Measurements from ENCODE around the gene NME5. TPM values are rescaled to one million over a fixed set of nuclear protein-coding genes. Genes with fewer than 3 reads are reported as not detected.

Gene NME5
- total and polyA plus RNA-seq, 9 donors, result 0.44 to 1.2 (median 0.63) TPM

DNA sequence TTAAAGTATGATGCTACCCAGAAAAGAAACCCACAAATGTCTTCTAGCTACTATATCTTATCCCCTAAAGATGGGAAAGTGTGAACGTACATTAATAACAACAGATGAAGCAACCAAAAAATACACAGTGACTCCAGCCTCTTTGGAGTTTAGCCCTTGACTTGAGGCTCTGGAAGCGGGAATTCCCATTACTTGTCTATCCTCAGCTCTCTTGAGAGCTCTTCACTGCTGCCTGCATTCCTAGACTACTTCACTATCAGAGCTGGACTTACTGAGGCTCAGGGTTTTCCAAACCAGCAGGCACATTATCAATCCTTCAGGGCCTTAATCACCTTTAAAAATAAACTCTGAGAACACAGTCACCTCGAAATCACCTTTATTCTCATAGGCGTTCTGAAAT, 1.0 kb upstream of the NME5 start:
- no peaks in the 10 kb centered on the region for H3K9me3 ChIP-seq (replicated peaks; ENCODE audit: control insufficient read depth, low read depth, low read length)
- peaks cover 3% of the 10 kb centered on the region for H3K4me1 ChIP-seq (ENCODE audit: control insufficient read depth, insufficient read depth, low read length)
- H3K27me3 ChIP-seq (ENCODE audit: control insufficient read depth, insufficient read depth, low read length), result no peaks in the 10 kb centered on the region
- no peak for DNase-seq
- 33% methylated on average over 1 of the region's 4 CpGs for WGBS (ENCODE audit: insufficient coverage)
- H3K4me3 ChIP-seq (ENCODE audit: low read length), result no peak overlapping the region
- H3K27ac ChIP-seq (ENCODE audit: low read length), result no peak overlapping the region
- no peaks in the 10 kb centered on the region for H3K36me3 ChIP-seq (ENCODE audit: control insufficient read depth, insufficient read depth, low read length)

DNA sequence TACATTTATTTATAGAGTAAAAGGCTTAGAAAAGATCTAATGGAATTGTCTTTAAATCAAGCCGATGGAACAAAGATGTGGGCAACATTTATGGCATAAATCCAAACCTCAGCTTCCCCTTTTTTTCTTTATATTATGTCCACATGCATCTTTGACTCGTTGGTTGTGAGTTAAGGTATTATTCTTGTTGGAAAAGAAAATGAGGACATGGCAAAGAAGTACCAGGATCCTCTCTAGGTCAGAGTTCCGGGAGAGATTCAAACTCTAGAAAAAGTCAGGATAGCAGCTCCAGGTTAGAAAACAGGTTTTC, 508 bp upstream of the NME5 start:
- WGBS (ENCODE audit: insufficient coverage), result no CpG with 5 or more reads among the region's 3 CpGs
- DNase-seq, result no peak
- H3K4me3 ChIP-seq (ENCODE audit: low read length), result no peak overlapping the region

DNA sequence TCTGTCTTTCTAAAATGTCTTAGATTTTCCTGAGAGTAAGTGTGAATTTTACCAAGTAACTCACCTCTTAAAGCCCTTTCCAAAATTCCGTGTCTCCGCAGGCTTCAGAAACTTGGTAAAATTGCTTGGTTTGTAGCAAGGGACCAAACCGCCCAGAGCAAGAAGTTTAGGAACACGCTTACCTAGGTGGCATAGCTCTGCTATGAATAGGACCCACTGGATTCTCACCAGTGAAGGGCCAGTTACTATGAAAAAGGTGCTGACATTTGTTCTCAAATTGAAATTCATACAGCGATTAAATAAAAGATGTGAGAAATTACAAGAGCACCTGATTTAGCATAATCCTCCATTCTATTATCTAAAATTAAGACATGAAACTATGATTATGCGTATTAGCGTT, 6.7 kb downstream of the NME5 start:
- H3K36me3 ChIP-seq (ENCODE audit: control insufficient read depth, insufficient read depth, low read length), result no peaks in the 10 kb centered on the region
- no peaks in the 10 kb centered on the region for H3K9me3 ChIP-seq (replicated peaks; ENCODE audit: control insufficient read depth, low read depth, low read length)
- H3K4me3 ChIP-seq (ENCODE audit: low read length), result no peak overlapping the region
- H3K4me1 ChIP-seq (ENCODE audit: control insufficient read depth, insufficient read depth, low read length), result peaks cover 2% of the 10 kb centered on the region
- H3K27me3 ChIP-seq (ENCODE audit: control insufficient read depth, insufficient read depth, low read length), result no peaks in the 10 kb centered on the region
- WGBS (ENCODE audit: insufficient coverage), result 92% methylated on average over 4 of the region's 7 CpGs
- no peak overlapping the region for H3K27ac ChIP-seq (ENCODE audit: low read length)
- no peak for DNase-seq

More for the DNA sequence above, 508 bp upstream of the NME5 start:
- Histone ChIP-seq H3K9me3 (replicated peaks; ENCODE audit: control insufficient read depth, low read depth, low read length) (no peaks in the 10 kb centered on the region), H3K27ac (ENCODE audit: low read length) (no peak overlapping the region), H3K36me3 (ENCODE audit: control insufficient read depth, insufficient read depth, low read length) (no peaks in the 10 kb centered on the region), H3K4me1 (ENCODE audit: control insufficient read depth, insufficient read depth, low read length) (peaks cover 3% of the 10 kb centered on the region), H3K27me3 (ENCODE audit: control insufficient read depth, insufficient read depth, low read length) (no peaks in the 10 kb centered on the region)

DNA sequence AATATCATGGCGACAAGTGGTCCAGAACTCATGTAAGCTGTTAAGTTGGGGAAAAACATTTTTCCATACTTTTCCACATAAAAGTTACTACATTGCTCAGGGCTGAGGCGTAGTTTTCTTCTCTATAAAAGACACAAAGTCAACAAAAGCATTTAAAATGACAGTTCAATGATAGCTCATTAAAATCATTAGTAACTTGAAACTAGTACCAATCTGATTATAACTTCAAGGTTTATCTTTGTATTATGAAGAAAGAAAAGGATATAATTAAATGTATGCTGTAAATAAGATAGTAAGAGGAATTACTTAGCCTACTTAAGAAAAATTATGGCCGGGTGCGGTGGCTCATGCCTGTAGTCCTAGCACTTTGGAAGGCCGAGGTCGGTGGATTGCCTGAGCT, 9.9 kb downstream of the NME5 start:
- no peak for DNase-seq
- Histone ChIP-seq H3K4me1 (ENCODE audit: control insufficient read depth, insufficient read depth, low read length) (peaks cover 2% of the 10 kb centered on the region), H3K27me3 (ENCODE audit: control insufficient read depth, insufficient read depth, low read length) (no peaks in the 10 kb centered on the region), H3K36me3 (ENCODE audit: control insufficient read depth, insufficient read depth, low read length) (no peaks in the 10 kb centered on the region), H3K4me3 (ENCODE audit: low read length) (no peak overlapping the region), H3K27ac (ENCODE audit: low read length) (no peak overlapping the region), H3K9me3 (replicated peaks; ENCODE audit: control insufficient read depth, low read depth, low read length) (no peaks in the 10 kb centered on the region)
- 88% methylated on average over 4 of the region's 6 CpGs for WGBS (ENCODE audit: insufficient coverage)

DNA sequence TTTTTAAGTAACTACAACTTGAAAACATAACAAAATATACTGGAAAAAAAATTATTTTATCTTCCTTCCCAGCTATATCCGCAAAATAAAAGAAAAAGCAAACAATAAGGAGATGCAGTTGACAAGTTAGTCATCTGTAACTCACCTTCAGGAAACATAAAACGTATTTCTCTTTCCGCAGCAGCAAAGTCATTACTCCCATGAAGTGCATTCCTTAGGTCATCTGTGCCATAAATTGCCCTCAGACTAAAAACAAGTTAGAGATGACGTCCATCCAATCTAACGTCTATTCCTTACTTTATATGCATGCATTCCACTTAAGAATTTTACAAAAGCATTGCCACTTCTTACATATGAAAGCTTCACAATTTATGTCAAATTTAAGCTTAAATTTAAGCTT, 10.9 kb downstream of the NME5 start:
- WGBS (ENCODE audit: insufficient coverage), result 13% methylated on average over 2 of the region's 5 CpGs

DNA sequence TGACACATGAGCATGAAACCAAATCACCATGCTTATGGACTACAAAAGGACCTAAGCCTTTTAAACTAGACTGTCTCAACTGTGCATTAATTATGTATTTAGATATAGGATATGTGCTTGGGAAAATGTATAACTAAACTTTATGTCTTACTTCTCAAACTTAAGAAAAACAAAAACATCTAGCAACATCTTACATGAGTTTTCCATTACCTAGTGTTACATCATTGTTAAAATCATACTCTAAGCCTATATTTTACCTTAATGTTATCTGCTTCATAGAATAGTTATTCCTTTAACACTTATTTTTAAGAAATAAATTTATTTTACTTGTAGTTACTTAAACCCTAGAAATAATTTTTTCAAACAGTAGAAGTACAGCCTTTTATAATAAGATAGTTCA, 24.0 kb downstream of the NME5 start:
- H3K9me3 ChIP-seq (replicated peaks; ENCODE audit: control insufficient read depth, low read depth, low read length), result no peaks in the 10 kb centered on the region
- no peaks in the 10 kb centered on the region for H3K36me3 ChIP-seq (ENCODE audit: control insufficient read depth, insufficient read depth, low read length)
- H3K4me3 ChIP-seq (ENCODE audit: low read length), result no peak overlapping the region
- no peak overlapping the region for H3K27ac ChIP-seq (ENCODE audit: low read length)
- no peaks in the 10 kb centered on the region for H3K4me1 ChIP-seq (ENCODE audit: control insufficient read depth, insufficient read depth, low read length)
- H3K27me3 ChIP-seq (ENCODE audit: control insufficient read depth, insufficient read depth, low read length), result peaks cover 2% of the 10 kb centered on the region
- no peak for DNase-seq

More for the DNA sequence above, 10.9 kb downstream of the NME5 start:
- peaks cover 2% of the 10 kb centered on the region for H3K4me1 ChIP-seq (ENCODE audit: control insufficient read depth, insufficient read depth, low read length)
- no peak overlapping the region for H3K27ac ChIP-seq (ENCODE audit: low read length)
- H3K4me3 ChIP-seq (ENCODE audit: low read length), result no peak overlapping the region
- DNase-seq, result no peak
- no peaks in the 10 kb centered on the region for H3K36me3 ChIP-seq (ENCODE audit: control insufficient read depth, insufficient read depth, low read length)
- H3K9me3 ChIP-seq (replicated peaks; ENCODE audit: control insufficient read depth, low read depth, low read length), result no peaks in the 10 kb centered on the region
- no peaks in the 10 kb centered on the region for H3K27me3 ChIP-seq (ENCODE audit: control insufficient read depth, insufficient read depth, low read length)

DNA sequence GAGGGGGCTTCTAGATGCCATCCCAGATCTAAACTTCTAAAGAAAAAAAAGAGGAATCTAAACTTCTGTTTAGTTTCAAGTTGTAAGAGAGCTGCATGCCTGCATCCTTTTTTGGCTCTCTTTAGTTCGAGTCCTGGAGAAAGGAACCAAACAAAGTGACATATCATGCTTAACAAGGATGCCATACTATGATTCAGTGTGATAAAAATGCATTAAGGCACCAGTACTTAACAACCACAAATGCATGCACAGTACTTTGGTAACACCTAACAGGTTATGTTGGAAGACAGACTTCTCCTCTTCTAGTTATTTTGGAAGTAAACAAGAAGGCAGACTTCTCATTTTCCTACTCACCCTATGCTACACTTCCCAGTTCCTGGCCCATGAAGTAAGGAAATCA, 27.3 kb downstream of the NME5 start:
- H3K36me3 ChIP-seq (ENCODE audit: control insufficient read depth, insufficient read depth, low read length), result no peaks in the 10 kb centered on the region
- no peak for DNase-seq
- H3K9me3 ChIP-seq (replicated peaks; ENCODE audit: control insufficient read depth, low read depth, low read length), result no peaks in the 10 kb centered on the region
- no CpG with 5 or more reads among the region's 1 CpG for WGBS (ENCODE audit: insufficient coverage)
- peaks cover 2% of the 10 kb centered on the region for H3K27me3 ChIP-seq (ENCODE audit: control insufficient read depth, insufficient read depth, low read length)
- no peak overlapping the region for H3K4me3 ChIP-seq (ENCODE audit: low read length)
- no peaks in the 10 kb centered on the region for H3K4me1 ChIP-seq (ENCODE audit: control insufficient read depth, insufficient read depth, low read length)
- no peak overlapping the region for H3K27ac ChIP-seq (ENCODE audit: low read length)

DNA sequence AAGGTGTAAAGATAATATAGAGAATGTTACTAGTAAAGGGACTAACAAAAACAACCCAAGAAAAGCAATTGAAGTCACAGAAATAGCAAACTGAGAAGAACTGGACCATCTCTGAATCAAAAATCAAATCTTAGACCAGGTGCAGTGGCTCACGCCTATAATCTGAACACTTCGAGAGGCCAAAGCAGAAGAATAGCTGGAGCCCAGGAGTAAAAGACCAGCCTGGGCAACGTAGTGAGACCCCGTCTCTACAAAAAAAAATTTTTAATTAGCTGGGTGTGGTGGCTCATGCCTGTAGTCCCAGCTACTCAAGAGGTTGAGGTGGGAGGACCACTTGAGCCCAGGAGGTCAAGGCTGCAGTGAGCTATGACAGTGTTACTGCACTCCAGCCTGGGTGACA, 28.0 kb downstream of the NME5 start:
- 85% methylated on average over 4 of the region's 4 CpGs for WGBS (ENCODE audit: insufficient coverage)
- Histone ChIP-seq H3K27me3 (ENCODE audit: control insufficient read depth, insufficient read depth, low read length) (peaks cover 2% of the 10 kb centered on the region), H3K27ac (ENCODE audit: low read length) (no peak overlapping the region), H3K4me3 (ENCODE audit: low read length) (no peak overlapping the region), H3K4me1 (ENCODE audit: control insufficient read depth, insufficient read depth, low read length) (no peaks in the 10 kb centered on the region), H3K9me3 (replicated peaks; ENCODE audit: control insufficient read depth, low read depth, low read length) (no peaks in the 10 kb centered on the region), H3K36me3 (ENCODE audit: control insufficient read depth, insufficient read depth, low read length) (no peaks in the 10 kb centered on the region)
- DNase-seq, result no peak

DNA sequence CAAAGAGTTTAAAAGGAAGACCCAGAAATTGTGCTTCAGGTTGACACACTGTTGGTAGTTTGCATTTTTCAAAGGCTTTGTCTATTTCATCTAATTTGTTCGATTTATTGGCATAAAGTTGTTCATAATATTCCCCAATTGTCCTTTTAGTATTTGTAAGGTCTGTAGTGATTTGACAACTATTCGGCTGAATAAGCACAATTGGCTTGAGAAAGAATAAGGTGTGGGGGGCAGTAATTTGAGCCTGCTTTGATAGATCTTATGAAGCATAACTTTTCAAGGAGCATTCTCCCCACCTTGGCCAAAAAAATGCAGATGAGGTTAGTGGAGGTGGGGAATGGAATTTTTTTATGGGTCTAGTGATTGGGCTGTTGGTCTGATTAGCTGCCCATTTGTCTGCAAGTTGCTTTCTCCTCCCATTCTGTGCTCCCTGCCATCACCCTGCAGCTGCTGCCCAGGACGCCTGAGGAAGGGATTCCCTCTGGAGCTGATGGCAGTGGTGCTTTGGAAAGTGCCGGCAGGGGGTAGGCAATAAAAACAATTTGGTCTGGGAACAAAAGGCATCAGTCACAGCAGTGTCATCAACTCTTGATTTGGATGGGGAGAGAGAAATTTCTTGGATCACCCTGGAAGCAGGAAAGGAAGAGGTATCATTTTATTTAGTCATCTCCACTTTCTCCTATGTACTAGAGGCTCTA, 28.8 kb downstream of the NME5 start:
- Histone ChIP-seq H3K4me3 (ENCODE audit: low read length) (no peak overlapping the region), H3K4me1 (ENCODE audit: control insufficient read depth, insufficient read depth, low read length) (no peaks in the 10 kb centered on the region), H3K9me3 (replicated peaks; ENCODE audit: control insufficient read depth, low read depth, low read length) (no peaks in the 10 kb centered on the region), H3K36me3 (ENCODE audit: control insufficient read depth, insufficient read depth, low read length) (no peaks in the 10 kb centered on the region), H3K27me3 (ENCODE audit: control insufficient read depth, insufficient read depth, low read length) (peaks cover 2% of the 10 kb centered on the region), H3K27ac (ENCODE audit: low read length) (no peak overlapping the region)
- DNase-seq, result no peak
- WGBS (ENCODE audit: insufficient coverage), result 11% methylated on average over 1 of the region's 4 CpGs

DNA sequence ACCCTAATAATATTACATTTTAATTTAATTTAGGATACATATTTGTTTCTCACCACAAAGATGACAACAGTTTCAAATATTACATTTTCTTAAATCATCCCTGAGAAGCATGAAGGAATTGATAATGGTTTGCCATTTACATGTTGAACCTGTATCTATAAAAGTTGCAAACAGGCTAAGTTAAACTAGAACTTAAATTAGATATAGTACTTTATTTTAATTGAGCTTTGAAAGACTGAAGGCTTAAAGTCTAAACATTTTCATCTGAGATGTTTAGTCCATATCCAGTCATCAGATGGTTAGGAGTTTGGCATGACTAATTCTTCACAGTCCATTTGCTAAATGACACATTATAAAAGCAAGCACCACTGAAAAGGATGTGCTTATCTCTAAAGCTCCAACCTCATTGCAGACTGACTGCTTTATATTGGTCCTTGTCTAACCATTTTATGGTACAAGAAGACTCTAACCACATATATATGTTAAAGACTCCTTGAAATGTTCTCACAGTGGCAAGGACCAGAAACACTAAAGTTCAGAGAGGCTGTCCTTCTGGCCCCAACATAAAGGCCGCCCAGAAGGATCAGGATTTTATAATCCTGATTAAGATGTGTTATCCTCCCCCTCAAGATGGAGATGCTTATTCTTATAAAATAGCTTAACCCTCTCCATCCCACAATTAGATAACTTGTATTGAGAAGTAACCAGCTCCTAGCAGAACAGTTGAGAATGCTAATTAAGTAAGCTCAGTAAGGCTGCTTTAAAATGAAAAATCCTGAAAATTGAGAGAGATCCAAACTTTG, 29.6 kb downstream of the NME5 start:
- WGBS (ENCODE audit: insufficient coverage), result no CpG with 5 or more reads among the region's 1 CpG

More for the DNA sequence above, 29.6 kb downstream of the NME5 start:
- Histone ChIP-seq H3K27me3 (ENCODE audit: control insufficient read depth, insufficient read depth, low read length) (peaks cover 2% of the 10 kb centered on the region), H3K36me3 (ENCODE audit: control insufficient read depth, insufficient read depth, low read length) (no peaks in the 10 kb centered on the region), H3K9me3 (replicated peaks; ENCODE audit: control insufficient read depth, low read depth, low read length) (no peaks in the 10 kb centered on the region), H3K27ac (ENCODE audit: low read length) (no peak overlapping the region), H3K4me3 (ENCODE audit: low read length) (no peak overlapping the region), H3K4me1 (ENCODE audit: control insufficient read depth, insufficient read depth, low read length) (no peaks in the 10 kb centered on the region)
- DNase-seq, result no peak

Measured in muscle of leg (tissue), 11 donors.